Measurements from ENCODE around the gene CDK5.

Gene CDK5

DNA sequence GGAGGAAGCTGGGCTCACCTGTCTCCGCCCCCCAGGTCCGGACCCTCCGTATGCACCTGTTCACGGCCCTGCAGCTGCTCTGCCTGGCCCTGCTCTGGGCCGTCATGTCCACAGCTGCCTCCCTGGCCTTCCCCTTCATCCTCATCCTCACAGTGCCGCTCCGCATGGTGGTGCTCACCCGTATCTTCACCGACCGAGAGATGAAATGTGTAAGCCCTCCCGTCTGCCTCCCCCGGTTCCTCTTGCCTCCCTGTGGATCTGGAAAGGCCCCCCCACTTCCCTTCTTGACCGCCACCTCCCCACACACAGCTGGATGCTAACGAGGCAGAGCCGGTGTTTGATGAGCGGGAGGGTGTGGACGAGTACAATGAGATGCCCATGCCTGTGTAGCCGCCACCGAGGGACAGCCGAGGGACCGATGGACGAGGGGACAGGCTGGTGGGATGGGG lies 18.3 kb upstream of the CDK5 start:
- TF ChIP-seq TAF1 (IDR thresholded peaks at IDR 0.05; ENCODE audit: borderline replicate concordance, insufficient read depth, low read length) (no peak), POLR2AphosphoS5 (IDR thresholded peaks at IDR 0.05; ENCODE audit: low read depth, low read length) (peak; percentile 34; the same call in 1 of the 2 replicates)

DNA sequence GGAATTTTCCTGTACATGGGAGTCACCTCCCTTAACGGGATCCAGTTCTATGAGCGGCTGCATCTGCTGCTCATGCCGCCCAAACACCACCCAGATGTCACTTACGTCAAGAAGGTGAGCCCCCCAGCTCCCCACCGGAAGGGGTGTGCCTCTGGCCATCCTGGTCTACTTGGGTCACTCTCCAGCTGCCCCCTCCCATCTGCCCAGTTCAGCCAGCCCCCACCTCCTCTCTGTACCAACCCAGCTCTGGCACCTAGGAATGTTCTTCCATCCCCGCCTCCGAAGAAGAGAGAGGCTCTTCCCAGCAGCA lies 17.9 kb upstream of the CDK5 start:
- TF ChIP-seq TAF1 (IDR thresholded peaks at IDR 0.05; ENCODE audit: borderline replicate concordance, insufficient read depth, low read length) (no peak), POLR2AphosphoS5 (IDR thresholded peaks at IDR 0.05; ENCODE audit: low read depth, low read length) (no peak), FOXP2 (optimal IDR thresholded peaks at IDR 0.05; ENCODE audit: borderline replicate concordance, extremely low read depth, extremely low read length, insufficient read depth) (no peak), SIN3A (IDR thresholded peaks at IDR 0.05; ENCODE audit: borderline replicate concordance, insufficient read depth, low read length) (no peak)
- TF ChIP-seq, protein P1, sequence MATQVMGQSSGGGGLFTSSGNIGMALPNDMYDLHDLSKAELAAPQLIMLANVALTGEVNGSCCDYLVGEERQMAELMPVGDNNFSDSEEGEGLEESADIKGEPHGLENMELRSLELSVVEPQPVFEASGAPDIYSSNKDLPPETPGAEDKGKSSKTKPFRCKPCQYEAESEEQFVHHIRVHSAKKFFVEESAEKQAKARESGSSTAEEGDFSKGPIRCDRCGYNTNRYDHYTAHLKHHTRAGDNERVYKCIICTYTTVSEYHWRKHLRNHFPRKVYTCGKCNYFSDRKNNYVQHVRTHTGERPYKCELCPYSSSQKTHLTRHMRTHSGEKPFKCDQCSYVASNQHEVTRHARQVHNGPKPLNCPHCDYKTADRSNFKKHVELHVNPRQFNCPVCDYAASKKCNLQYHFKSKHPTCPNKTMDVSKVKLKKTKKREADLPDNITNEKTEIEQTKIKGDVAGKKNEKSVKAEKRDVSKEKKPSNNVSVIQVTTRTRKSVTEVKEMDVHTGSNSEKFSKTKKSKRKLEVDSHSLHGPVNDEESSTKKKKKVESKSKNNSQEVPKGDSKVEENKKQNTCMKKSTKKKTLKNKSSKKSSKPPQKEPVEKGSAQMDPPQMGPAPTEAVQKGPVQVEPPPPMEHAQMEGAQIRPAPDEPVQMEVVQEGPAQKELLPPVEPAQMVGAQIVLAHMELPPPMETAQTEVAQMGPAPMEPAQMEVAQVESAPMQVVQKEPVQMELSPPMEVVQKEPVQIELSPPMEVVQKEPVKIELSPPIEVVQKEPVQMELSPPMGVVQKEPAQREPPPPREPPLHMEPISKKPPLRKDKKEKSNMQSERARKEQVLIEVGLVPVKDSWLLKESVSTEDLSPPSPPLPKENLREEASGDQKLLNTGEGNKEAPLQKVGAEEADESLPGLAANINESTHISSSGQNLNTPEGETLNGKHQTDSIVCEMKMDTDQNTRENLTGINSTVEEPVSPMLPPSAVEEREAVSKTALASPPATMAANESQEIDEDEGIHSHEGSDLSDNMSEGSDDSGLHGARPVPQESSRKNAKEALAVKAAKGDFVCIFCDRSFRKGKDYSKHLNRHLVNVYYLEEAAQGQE (IDR thresholded peaks at IDR 0.05; ENCODE audit: insufficient read depth in 1 of 2, low read depth in 2 of 2, low read length in 2 of 2) = no peak

DNA sequence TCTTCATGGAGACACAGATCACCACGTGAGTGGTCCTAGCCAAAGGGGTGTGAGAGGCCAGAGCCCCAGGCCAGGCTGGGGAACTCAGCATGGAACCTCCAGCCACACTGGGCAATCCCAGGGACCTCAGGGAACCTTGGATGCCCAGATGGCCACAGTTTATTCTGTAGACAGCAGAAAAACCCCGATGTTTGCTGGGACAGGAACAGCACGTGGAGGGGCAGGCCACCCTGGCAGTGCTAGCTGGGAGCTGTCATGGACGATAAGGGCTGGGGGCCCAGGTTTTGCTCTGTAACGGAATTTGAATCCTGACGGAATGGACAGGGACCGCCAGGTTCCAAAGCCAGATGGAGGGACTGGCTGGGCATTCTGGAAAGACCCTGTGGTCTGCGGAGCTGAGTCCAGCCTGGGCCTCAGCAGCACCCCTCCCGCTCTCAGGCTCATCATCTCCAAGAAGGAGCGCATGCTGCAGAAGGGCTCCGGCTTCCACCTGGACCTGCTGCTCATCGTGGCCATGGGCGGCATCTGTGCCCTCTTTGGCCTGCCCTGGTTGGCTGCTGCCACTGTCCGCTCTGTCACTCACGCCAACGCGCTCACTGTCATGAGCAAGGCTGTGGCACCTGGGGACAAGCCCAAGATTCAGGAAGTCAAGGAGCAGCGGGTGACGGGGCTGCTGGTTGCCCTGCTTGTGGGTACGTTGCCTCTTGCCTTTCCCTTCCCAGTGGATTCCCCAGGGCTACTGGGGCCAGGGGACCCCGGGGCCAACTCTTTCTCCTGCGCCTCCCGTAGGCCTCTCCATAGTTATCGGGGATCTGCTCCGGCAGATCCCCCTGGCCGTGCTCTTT lies 17.3 kb upstream of the CDK5 start:
- TF ChIP-seq TAF1 (IDR thresholded peaks at IDR 0.05; ENCODE audit: borderline replicate concordance, insufficient read depth, low read length) (no peak), SIN3A (IDR thresholded peaks at IDR 0.05; ENCODE audit: borderline replicate concordance, insufficient read depth, low read length) (no peak), POLR2AphosphoS5 (IDR thresholded peaks at IDR 0.05; ENCODE audit: low read depth, low read length) (no peak), FOXP2 (optimal IDR thresholded peaks at IDR 0.05; ENCODE audit: borderline replicate concordance, extremely low read depth, extremely low read length, insufficient read depth) (no peak)
- TF ChIP-seq, protein P1 (IDR thresholded peaks at IDR 0.05; ENCODE audit: insufficient read depth in 1 of 2, low read depth in 2 of 2, low read length in 2 of 2) = no peak

DNA sequence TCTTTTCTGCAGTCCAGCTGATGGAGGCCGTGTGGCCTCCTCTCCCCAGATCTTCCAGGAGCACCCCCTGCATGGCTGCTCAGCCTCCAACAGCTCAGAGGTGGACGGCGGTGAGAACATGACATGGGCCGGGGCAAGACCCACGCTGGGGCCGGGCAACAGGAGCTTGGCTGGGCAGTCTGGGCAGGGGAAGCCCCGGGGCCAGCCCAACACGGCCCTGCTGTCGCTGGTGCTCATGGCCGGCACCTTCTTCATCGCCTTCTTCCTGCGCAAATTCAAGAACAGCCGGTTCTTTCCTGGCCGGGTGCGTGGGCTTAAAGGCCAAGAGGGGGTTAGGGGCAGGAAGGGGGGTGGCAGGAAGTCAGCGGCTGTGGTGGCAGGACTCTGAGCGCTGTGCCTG lies 16.3 kb upstream of the CDK5 start:
- TF ChIP-seq, protein P1 (IDR thresholded peaks at IDR 0.05; ENCODE audit: insufficient read depth in 1 of 2, low read depth in 2 of 2, low read length in 2 of 2) = no peak
- TF ChIP-seq FOXP2 (optimal IDR thresholded peaks at IDR 0.05; ENCODE audit: borderline replicate concordance, extremely low read depth, extremely low read length, insufficient read depth) (no peak), SIN3A (IDR thresholded peaks at IDR 0.05; ENCODE audit: borderline replicate concordance, insufficient read depth, low read length) (no peak), POLR2AphosphoS5 (IDR thresholded peaks at IDR 0.05; ENCODE audit: low read depth, low read length) (no peak), TAF1 (IDR thresholded peaks at IDR 0.05; ENCODE audit: borderline replicate concordance, insufficient read depth, low read length) (no peak)

DNA sequence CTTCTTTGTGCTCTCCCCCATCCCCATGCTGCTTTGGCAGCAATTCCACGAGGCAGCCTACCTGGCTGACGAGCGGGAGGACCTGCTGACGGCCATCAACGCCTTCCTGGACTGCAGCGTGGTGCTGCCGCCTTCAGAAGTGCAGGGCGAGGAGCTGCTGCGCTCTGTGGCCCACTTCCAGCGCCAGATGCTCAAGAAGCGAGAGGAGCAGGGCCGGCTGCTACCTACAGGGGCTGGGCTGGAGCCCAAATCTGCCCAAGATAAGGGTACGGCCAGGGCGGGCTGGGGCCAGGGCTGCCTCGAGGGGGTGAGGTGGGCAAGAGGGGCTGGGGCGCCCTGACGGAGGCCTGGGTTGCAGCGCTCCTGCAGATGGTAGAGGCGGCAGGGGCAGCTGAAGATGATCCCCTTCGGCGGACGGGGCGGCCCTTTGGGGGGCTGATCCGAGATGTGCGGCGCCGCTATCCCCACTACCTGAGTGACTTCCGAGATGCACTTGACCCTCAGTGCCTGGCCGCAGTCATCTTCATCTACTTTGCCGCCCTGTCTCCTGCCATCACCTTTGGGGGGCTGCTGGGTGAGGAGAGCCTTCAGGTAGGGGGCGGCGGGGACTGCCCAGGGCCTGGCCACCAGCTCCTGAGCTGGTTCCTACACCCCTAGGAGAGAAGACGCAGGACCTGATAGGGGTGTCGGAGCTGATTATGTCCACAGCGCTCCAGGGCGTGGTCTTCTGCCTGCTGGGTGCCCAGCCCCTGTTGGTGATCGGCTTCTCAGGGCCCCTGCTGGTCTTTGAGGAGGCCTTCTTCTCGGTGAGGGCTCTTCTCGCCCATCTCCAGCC lies 13.6 kb upstream of the CDK5 start:
- no peak for TF ChIP-seq SIN3A (IDR thresholded peaks at IDR 0.05; ENCODE audit: borderline replicate concordance, insufficient read depth, low read length)

DNA sequence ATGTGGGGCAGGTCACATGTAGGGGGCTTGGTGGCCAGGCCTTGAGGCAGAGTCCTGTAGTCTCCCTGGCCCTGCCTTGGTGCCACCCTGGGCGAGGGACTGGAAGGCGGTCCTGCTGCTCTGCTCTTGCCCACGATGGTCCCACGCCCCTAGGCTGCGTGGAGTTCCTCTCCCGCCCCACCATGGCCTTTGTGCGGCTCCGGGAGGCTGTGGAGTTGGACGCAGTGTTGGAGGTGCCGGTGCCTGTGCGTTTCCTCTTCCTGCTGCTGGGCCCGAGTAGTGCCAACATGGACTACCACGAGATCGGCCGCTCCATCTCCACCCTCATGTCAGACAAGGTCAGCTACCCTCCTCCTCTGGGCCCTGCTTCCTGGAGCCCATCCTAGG lies 12.9 kb upstream of the CDK5 start:
- no peak for TF ChIP-seq SIN3A (IDR thresholded peaks at IDR 0.05; ENCODE audit: borderline replicate concordance, insufficient read depth, low read length)
- TF ChIP-seq FOXP2 (optimal IDR thresholded peaks at IDR 0.05; ENCODE audit: borderline replicate concordance, extremely low read depth, extremely low read length, insufficient read depth) = no peak
- TF ChIP-seq TAF1 (IDR thresholded peaks at IDR 0.05; ENCODE audit: borderline replicate concordance, insufficient read depth, low read length) = no peak
- no peak for TF ChIP-seq POLR2AphosphoS5 (IDR thresholded peaks at IDR 0.05; ENCODE audit: low read depth, low read length)
- TF ChIP-seq, protein P1 (IDR thresholded peaks at IDR 0.05; ENCODE audit: insufficient read depth in 1 of 2, low read depth in 2 of 2, low read length in 2 of 2) = no peak
